C4-2B (cell line): Measurements from ENCODE around the gene CCNO.

Experiments used
- CTCF ChIP-seq: fragments of 450-650 bp; conservative IDR thresholded peaks from 2 replicates; pipeline ENCODE4 v1.5.1; 2017; ENCODE audit warnings: mild to moderate bottlenecking
- ZFX ChIP-seq: fragments of 450-650 bp; IDR thresholded peaks from 2 replicates; pipeline ENCODE4 v1.6.1; 2017

DNA sequence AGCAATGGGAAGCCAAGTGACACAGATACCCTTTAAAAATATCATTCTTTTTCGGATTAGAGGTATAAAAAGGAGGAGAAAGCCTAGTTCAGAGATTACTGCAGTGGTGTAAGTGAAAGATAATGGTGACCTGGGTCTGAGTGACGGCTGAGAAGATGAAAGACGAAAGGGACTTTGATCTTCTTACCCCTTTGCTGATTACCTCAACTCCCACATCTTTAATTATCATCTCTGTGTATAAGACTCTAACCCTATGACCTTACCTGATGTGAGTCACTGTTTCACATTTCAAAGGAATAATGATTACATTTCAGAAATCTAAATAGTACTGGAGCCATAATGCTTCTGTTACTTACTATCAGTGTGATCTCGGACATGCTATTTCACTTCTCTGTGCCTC lies 21.4 kb upstream of the CCNO start:
- TF ChIP-seq CTCF (no peak), ZFX (no peak)
